Esophagus squamous epithelium (tissue), 5 donors: Measurements from ENCODE around the gene USP53. TPM values are rescaled to one million over a fixed set of nuclear protein-coding genes. Genes with fewer than 3 reads are reported as not detected.

ENCODE experiments used
- DNase-seq: peaks from one replicate; lab custom pipeline; 2025; lab: John Stamatoyannopoulos, UW
- H3K27ac ChIP-seq, 4 donors: fragments of 200-600 bp; sonication (generic); one replicate each; pipeline ENCODE4 v1.5.1; 2016 to 2019; ENCODE audit warnings: mild to moderate bottlenecking in 1 of 4
- H3K27me3 ChIP-seq, 4 donors: fragments of 200-600 bp; sonication (generic); 1 replicate in 3 of 4; 2 replicates in 1 of 4; pipeline versions ENCODE4 v1.5.1 to v1.6.0; 2017 to 2021; ENCODE audit warnings: antibody characterized with exemption in 1 of 4
- H3K36me3 ChIP-seq, 3 donors: fragments of 200-600 bp; sonication (generic); one replicate each; pipeline ENCODE4 v1.5.1; 2016 to 2019
- H3K4me1 ChIP-seq, 3 donors: fragments of 200-600 bp; sonication (generic); one replicate each; pipeline ENCODE4 v1.5.1; 2017 to 2019
- H3K4me3 ChIP-seq, 4 donors: fragments of 200-600 bp; sonication (generic); 1 replicate in 3 of 4; 2 replicates in 1 of 4; pipeline ENCODE4 v1.5.1; 2016 to 2019; ENCODE audit warnings: mild to moderate bottlenecking in 2 of 4, moderate library complexity in 1 of 4
- H3K9me3 ChIP-seq, 3 donors: fragments of 200-600 bp; sonication (generic); one replicate each; pipeline ENCODE4 v1.5.1; 2016 to 2019
- CTCF ChIP-seq, 6 experiments: fragments of 450-650 bp in 4 of 6; fragments of 200-600 bp in 2 of 6; sonication (generic) in 2 of 6; IDR thresholded peaks; one replicate each; pipeline ENCODE4 v1.5.1; 2016 to 2019; ENCODE audit warnings: antibody characterized with exemption in 6 of 6, mild to moderate bottlenecking in 4 of 6, moderate library complexity in 4 of 6
- POLR2A ChIP-seq, 4 donors: fragments of 450-650 bp; IDR thresholded peaks; one replicate each; pipeline ENCODE4 v1.6.1; 2017; ENCODE audit warnings: antibody characterized with exemption in 4 of 4, mild to moderate bottlenecking in 4 of 4, moderate library complexity in 3 of 4
- WGBS, 2 donors: methylation state at CpG; one replicate each; pipeline ENCODE4 v1.1.5; 2018; 5-methylcytosine and 5-hydroxymethylcytosine counted together
- intact Hi-C: fragments of 100-400 bp; cut with DNase I; formaldehyde crosslinking; loops from one replicate; pipeline ENCODE4 v1.15.0; 2022
- total RNA-seq, 4 donors: library from RNA; depleted of rRNA; stranded (reverse); fragments of >200 nt; gene quantifications; one replicate each; pipeline ENCODE4 v1.1.0, GENCODE V29; 2016
- donor health status: DM: yes; HTN: yes; CAD: no.

USP53 gene
- total RNA-seq, 4 donors from 2014 or later: 21.9 to 71.5 (median 29.9) TPM

- WGBS, 2 donors: 85 to 92% methylated on average over 4 to 7 of the region's 11 CpGs
- Histone ChIP-seq H3K4me1 (no peaks in the 10 kb centered on the region), H3K36me3 (no peaks in the 10 kb centered on the region), H3K27me3 (no peaks in the 10 kb centered on the region), H3K4me3 (no peak overlapping the region), H3K9me3 (no peaks in the 10 kb centered on the region), H3K27ac (no peak overlapping the region)
- no peak for DNase-seq
- no peak for TF ChIP-seq CTCF (IDR thresholded peaks at IDR 0.05)
- TF ChIP-seq POLR2A (IDR thresholded peaks at IDR 0.05): no peak
- intact Hi-C loops: no loop called here
Measured at GRCh38 chr4:119197772-119198212, 14.7 kb upstream of the USP53 start.

GRCh38 chr4:119204916-119205315 lies 7.6 kb upstream of the USP53 start:
- Histone ChIP-seq H3K4me1 (peaks cover 3 to 9% (median 7%) of the 10 kb centered on the region in 3 donors), H3K4me3 (no peak overlapping the region), H3K27me3 (no peaks in the 10 kb centered on the region), H3K36me3 (no peaks in the 10 kb centered on the region), H3K27ac (peak overlapping the region in 2 of 4 donors; percentile 36 to 67), H3K9me3 (no peaks in the 10 kb centered on the region)
- WGBS, 2 donors: 77 to 79% methylated on average over 4 of the region's 4 CpGs
- DNase-seq: no peak
- TF ChIP-seq POLR2A (IDR thresholded peaks at IDR 0.05) (no peak), CTCF (IDR thresholded peaks at IDR 0.05) (no peak)
- intact Hi-C loops: no loop called here

DNA sequence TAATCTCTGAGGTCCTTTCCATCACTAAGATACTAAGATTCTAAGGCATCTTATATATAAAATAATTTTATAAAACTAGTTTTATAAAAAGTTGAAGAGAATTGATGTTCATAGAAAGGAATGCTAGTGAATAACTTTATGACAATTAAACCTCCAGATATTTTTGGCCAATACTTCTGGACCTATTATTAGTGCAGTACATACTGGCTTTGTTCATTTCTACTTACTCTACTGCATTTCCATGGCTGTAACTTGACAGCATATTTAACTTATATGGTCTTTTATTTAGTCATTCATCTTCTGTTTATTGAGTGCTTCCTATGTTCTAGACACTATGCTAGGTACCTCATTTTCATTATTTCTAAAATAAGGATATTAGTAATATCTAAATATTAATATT lies 6.8 kb upstream of the USP53 start:
- Histone ChIP-seq H3K27me3 (no peaks in the 10 kb centered on the region), H3K4me3 (no peak overlapping the region), H3K27ac (peak overlapping the region in 2 of 4 donors; percentile 36 to 67), H3K36me3 (no peaks in the 10 kb centered on the region), H3K9me3 (no peaks in the 10 kb centered on the region), H3K4me1 (peaks cover 3 to 10% (median 7%) of the 10 kb centered on the region in 3 donors)
- intact Hi-C loops: no loop called here
- TF ChIP-seq POLR2A (IDR thresholded peaks at IDR 0.05) (no peak), CTCF (IDR thresholded peaks at IDR 0.05) (no peak)
- DNase-seq: no peak

- no peak for DNase-seq
- intact Hi-C loops: no loop called here
- 27 to 35% methylated on average over 1 of the region's 1 CpG for WGBS, 2 donors
- no peaks in the 10 kb centered on the region for H3K9me3 ChIP-seq
- no peaks in the 10 kb centered on the region for H3K36me3 ChIP-seq
- no peak for TF ChIP-seq POLR2A (IDR thresholded peaks at IDR 0.05)
- no peak for TF ChIP-seq CTCF (IDR thresholded peaks at IDR 0.05)
- peaks cover 3 to 13% (median 7%) of the 10 kb centered on the region in 3 donors for H3K4me1 ChIP-seq
- peak overlapping the region in 3 of 4 donors; percentile 36 to 67 (median 49) for H3K27ac ChIP-seq
- H3K27me3 ChIP-seq: no peaks in the 10 kb centered on the region
- no peak overlapping the region for H3K4me3 ChIP-seq
Measured at GRCh38 chr4:119206178-119206577, 6.3 kb upstream of the USP53 start.

DNA sequence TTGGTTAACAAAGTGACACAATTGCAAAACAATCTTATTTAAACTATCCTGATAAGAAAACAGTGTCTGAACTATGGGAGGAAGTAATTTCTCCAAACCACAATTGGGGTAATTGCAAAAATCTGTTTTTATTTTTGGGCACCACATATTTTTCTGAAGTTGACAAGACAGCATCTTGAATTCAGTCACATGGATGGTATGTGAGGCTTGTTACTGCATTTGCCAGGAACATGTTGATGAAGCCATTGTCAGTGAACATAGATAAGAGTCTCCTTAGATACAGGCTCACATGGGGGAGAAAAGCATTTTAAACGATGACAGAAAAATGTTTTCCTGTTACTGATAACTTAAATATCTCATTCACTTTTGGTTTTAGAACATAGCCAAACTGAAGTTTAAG lies 5.5 kb upstream of the USP53 start:
- Histone ChIP-seq H3K27me3 (no peaks in the 10 kb centered on the region), H3K4me1 (peaks cover 3 to 19% (median 7%) of the 10 kb centered on the region in 3 donors), H3K27ac (peak overlapping the region in 2 of 4 donors; percentile 14 to 16), H3K9me3 (no peaks in the 10 kb centered on the region), H3K4me3 (no peak overlapping the region), H3K36me3 (no peaks in the 10 kb centered on the region)
- intact Hi-C loops: no loop called here
- no peak for TF ChIP-seq CTCF (IDR thresholded peaks at IDR 0.05)
- TF ChIP-seq POLR2A (IDR thresholded peaks at IDR 0.05): no peak
- 20 to 35% methylated on average over 1 of the region's 1 CpG for WGBS, 2 donors
- no peak for DNase-seq
